ENCODE data around the gene SPDEF.

SPDEF gene

DNA sequence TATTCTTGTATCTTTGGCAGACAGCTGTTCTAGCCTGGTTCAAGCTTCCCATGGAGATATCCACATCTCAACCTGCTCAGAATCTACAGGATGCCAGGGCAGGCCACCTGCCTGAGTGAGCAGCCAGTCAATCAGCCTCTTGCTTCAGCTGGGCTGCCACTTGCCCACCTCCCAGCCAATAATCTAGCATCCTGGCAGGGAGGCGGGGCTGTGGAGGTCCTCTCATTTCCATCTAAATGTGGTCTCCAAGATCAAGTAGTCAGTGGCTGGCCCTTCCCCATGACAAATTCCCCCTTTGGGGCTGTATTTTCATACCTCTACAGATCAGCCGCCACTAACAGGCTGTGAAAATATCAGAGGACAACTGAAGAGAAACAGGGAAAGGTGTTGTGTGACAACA, 33.0 kb upstream of the SPDEF start:
- no peak overlapping the region for H3K4me3 ChIP-seq (ENCODE audit: low read length)
- TF ChIP-seq ZNF274 (IDR thresholded peaks at IDR 0.05; ENCODE audit: low read depth, low read length) = no peak

DNA sequence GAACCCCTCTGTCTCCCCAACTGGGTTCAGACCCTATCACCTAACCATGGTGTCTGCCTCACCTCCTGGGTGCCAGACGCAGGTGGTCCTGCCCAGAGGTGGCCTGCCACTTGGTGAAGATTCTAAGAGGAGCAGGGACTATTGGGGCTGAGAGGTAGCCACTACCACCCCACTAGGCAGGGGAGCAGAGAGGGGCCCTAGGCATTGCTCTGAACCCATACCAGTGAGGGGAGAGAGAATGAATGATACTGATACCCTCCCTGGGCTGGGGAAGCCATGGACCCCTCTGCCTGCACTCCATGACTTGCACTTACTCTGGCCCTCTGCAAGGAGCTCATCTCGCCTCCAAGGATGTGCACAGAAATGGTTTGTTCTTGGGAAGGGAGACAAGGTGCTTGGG, 31.7 kb upstream of the SPDEF start:
- no peak for TF ChIP-seq ZNF274 (IDR thresholded peaks at IDR 0.05; ENCODE audit: low read depth, low read length)

DNA sequence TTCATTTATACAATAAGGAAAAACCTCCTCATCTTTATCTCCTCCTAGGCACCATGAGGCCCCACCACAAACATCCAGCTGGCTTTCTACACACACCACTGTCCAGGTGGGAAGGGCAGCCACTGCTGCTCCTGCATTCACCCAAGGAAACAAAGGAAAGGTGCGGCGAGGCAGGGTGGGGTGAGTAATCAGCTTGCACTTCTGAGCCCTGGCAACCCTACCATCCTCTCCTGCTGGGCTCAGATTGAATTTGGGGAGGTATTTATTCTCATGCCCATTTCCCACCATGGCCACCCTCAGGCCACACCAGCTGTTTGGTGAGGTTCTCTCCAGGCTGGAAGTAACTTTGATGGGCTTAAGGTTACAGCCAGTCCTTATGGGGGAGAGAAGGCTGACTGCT, 31.2 kb upstream of the SPDEF start:
- H3K4me3 ChIP-seq (ENCODE audit: low read length) = no peak overlapping the region
- TF ChIP-seq ZNF274 (IDR thresholded peaks at IDR 0.05; ENCODE audit: low read depth, low read length) = no peak

More for the DNA sequence above, 31.7 kb upstream of the SPDEF start:
- no peak overlapping the region for H3K4me3 ChIP-seq (ENCODE audit: low read length)

DNA sequence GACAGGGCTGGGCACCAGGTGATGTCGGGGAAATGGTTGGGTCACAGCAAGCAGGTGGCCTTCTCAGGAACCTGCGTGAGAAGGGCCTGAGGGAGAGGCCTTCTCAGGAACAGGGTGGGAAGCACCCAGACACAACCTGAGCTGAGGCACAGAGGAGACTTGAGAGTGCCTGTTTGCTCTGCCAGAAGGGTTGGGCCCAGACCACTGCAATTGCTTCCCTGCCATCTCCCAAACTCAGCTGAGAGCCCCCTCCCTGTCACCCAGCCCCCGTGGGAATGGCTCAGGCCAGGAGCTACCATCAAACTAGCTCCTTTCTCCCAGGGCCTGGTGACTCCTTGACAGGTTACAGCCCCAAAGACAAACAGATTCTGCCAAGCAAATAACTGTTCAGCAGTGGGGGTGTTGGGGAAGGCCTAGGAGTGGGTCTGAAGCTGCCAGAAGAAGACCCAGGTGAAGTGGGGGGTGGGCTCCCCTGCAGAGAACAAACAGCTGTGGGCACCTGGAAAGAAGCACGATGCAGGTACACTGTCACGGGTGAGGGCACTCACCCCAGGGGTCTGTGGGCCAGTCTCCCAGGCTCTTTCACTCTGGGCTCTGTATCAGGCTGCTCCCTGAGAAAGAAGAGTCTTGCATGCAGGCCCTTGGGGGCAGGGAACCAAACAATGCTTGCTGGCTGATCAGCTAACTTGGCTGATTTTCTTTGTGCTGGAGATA, 30.4 kb upstream of the SPDEF start:
- TF ChIP-seq ZNF274 (IDR thresholded peaks at IDR 0.05; ENCODE audit: low read depth, low read length) = no peak
- no peak overlapping the region for H3K4me3 ChIP-seq (ENCODE audit: low read length)

DNA sequence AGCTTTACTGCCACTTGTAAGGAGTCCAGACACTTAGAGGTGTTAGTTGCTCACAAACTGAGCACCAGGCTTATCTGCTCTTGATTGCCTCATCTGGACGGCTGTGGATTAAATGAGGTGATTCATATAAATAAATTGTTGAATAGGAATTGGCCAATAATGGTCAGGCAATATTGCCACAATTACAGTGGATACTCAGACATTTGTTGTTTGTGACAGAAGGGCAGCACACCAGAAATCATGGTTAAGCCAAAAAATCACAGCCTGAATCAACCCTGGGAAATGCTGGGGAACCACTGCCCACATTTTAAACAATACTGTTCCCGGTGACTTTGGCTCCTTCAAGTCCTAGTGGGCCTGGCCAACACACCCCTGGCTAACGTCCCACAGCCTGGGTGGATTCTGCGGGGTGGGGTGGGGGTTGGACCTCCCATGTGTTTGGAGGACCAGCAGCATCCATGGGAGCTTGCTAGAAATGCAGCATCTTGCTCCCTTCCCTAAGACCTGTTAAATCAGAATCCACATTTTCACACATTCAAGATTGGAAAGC, 29.5 kb upstream of the SPDEF start:
- no peak for TF ChIP-seq ZNF274 (IDR thresholded peaks at IDR 0.05; ENCODE audit: low read depth, low read length)

DNA sequence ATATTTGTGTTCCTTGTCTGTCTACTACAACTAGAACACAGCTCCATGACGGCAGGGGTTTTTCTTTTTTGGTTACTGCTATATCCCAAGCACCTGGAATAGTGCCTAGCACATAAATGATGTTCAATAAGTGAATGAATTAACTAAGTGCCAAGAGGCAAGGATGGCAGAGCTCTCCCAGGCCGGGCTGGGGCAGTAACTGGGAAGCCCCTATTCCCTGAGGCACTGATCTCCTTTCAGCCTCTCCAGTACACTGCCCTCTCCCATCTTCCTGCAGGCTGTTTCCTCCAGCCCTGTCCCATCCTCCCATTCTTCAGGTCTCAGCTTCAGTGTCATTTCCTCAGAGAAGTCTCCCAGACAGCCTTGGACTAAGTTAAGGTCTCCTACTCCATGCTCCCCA, 29.0 kb upstream of the SPDEF start:
- TF ChIP-seq ZNF274 (IDR thresholded peaks at IDR 0.05; ENCODE audit: low read depth, low read length) = no peak
- H3K4me3 ChIP-seq (ENCODE audit: low read length) = no peak overlapping the region

More for the DNA sequence above, 29.5 kb upstream of the SPDEF start:
- H3K4me3 ChIP-seq (ENCODE audit: low read length) = no peak overlapping the region

DNA sequence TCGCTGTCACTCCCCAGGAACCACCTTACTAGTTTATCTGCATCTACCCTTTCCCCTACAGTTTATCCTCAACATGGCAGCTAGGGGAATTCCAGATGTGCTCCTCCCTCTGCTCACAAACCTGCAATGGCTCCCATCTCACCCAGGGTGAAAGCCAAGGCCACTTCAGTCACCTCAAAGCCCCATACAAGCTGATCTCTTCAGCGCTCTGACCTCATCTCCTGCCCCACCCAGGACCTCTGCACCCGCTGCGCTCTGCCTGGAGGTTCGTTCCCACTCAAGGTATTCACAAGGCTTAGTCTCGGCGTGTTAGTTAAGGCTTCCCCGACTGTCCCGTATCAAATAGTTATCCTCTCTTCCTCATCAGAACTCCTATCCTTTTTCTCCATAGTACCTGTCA, 28.6 kb upstream of the SPDEF start:
- no peak overlapping the region for H3K4me3 ChIP-seq (ENCODE audit: low read length)
- no peak for TF ChIP-seq ZNF274 (IDR thresholded peaks at IDR 0.05; ENCODE audit: low read depth, low read length)

DNA sequence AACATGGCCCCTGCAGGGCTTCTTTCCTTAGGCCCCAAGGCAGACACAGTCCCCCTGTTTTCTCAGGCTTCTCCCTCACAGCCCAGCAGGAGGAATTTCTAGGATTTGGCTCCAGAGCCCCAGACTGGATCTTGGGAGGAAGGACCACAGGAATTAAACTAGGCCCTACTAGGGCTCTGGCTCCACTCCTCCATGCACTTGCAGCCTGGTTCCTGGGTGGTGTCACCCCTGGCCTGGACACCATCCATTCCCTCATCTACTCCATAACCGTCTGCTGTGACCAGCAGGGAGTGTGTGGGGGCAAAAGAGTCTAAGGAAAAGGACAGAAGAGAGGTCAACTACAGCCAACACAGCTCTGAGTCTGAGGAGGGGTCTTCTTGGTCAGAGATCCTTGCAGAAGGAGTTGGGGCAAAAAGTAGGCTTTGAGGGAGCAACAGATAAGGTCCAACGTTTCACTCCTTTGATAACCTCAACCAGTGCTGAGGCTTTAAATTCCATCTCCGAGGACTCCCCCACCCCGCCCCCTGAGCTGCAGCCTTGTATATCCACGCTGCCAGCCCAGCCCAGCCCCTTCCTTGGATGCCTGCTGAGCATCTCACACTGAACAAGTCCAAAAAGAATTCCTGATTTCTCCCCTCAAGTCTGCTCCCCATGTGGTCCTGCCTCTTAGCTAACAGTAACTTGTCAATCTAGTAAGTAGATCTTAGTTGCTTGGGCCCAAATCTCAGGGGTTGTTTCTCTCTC, 27.9 kb upstream of the SPDEF start:
- no peak for TF ChIP-seq ZNF274 (IDR thresholded peaks at IDR 0.05; ENCODE audit: low read depth, low read length)
- no peak overlapping the region for H3K4me3 ChIP-seq (ENCODE audit: low read length)

DNA sequence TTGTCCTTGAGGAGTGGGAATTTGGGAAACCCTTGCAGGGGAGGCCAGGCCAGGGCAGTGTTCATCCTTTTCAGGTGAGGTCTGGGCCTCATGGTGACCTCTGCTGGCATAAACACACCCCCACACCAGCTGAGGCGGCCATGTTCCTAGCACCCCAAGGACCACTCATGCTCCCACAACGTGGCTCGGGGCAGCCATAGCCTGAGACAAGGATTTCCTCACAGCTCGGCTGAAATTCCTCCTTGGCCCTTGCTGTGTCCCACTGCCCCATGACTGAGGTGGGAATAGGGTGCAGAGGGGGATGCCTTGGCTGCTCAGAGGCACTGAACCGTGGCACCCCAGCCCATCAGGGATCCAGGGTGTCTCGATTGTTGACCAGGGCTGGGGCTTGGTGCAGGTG, 27.3 kb upstream of the SPDEF start:
- no peak for TF ChIP-seq ZNF274 (IDR thresholded peaks at IDR 0.05; ENCODE audit: low read depth, low read length)
- H3K4me3 ChIP-seq (ENCODE audit: low read length) = no peak overlapping the region

DNA sequence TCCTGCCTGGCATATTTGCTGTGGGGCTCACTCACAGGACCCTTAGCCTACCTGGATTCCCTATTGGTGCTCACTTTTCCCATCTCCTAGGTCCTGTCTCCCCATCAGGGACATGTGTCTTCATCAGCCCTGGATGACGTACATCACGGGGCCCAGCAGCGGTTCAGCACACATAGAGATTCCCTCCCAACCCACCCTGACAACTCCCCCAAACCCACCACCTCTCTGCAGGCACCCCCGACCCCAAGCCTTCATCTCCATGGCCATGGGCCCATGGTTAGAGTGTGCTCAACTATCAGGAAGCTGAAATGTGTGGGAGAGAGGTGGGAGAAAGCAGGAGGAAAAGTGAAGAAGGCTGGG, 25.4 kb upstream of the SPDEF start:
- H3K4me3 ChIP-seq (ENCODE audit: low read length) = no peak overlapping the region
- TF ChIP-seq ZNF274 (IDR thresholded peaks at IDR 0.05; ENCODE audit: low read depth, low read length) = no peak

DNA sequence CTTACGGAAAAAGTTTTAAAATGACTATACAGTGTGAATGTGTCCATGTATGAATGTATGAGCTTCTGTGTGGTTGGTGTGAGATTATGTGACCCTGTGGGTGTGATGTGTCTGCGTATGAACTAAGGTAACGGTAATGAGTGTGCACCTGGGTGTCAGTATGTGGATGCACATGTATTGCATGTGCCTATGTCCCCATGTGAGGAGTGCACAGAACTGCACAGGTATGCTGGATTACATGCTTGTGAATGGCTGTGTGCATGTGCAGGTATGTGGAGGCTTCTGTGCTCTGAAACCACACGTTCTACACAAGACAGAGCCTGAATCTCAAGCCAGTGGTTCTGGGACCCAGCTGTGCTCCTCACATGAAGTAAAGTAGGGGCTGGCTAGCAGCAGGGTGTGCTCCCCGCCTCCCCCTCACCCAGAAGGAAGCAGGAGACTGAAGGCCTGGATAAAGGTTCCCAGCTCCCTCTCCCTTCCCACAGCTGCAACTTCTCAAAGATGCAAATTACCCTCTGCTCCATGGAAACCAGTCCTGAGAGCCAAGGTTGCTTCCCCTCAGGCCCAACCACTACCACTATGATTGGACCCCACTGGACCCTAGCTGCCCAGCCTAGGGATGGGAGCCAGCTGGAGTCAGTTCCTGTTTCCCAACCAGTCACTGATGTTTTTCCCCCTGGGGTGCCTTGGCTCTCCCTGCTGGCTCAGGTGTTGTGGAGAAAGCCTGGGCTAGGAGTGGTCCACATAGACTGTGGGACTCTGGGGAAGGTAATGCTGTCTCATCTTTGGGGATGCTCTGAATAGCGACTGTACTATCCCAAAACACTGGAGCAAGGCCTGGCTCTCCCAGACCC, 24.8 kb upstream of the SPDEF start:
- no peak for TF ChIP-seq ZNF274 (IDR thresholded peaks at IDR 0.05; ENCODE audit: low read depth, low read length)
- H3K4me3 ChIP-seq (ENCODE audit: low read length) = no peak overlapping the region

DNA sequence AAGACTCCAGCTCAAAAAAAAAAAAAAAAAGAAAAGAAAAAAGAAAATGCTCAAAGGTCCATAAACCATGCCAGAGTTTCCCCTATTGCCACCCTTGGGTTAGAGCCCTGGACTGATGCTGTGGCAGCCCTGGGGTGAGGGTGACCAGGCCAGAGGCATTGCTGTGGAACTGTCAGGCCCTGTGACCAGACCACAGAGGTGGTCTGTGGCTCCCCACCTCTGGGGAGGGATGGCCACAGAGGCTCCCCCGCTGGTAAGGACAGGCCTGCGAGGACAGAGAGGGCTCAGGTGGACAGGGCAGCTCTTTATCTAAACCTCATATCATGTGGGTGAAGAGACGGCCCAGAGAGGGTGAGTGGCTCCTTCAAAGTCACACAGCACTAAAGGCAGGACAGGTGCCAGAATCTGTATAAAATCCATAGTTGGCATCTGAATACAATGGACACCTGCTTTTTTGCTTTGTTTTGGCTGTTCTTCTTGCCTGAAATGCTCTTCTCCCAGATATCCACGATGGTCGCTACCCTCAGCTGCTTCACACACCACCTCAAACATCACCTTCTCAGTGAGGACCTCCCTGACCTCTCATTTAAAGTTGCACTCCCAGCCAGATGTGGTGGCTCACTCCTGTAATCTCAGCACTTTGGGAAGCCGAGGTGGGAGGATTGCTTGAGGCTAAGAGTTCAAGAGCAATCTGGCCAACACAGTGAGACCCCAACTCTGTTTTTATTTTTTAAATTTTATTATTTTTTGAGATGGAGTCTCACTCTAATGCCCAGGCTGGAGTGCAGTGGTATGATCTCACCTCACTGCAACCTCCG, 22.5 kb upstream of the SPDEF start:
- H3K4me3 ChIP-seq (ENCODE audit: low read length) = no peak overlapping the region
- no peak for TF ChIP-seq ZNF274 (IDR thresholded peaks at IDR 0.05; ENCODE audit: low read depth, low read length)

DNA sequence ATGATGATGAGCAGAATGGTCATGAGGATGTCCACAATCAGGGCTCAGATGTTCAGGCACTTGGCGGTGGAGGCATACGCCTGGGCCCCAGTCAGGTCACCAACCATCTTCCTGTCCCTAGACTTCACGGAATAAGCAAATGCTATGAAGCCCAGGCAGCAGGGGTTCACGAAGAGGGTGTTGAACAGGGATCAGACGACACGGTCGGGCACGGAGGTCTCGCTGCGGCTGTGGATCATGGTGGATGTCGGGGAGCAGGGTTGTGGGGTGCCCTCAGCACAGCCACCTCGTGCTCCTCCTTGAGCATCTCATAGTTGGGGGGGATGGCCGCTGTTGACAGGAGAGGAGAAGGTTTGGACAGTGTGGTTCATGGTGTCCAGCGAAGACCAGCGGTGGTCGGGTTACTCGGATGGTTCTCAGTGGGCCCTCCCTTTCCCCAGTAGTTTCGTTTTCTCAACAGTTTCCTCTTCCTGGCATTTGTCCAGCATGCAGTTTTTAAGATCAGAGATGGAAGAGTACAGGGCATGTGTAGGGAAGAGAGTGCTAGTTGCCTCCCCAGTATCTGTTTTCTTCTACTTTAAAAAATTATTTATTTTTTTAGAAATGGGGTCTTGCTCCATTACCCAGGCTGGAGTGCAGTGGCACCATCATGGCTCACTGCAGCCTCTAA, 20.3 kb upstream of the SPDEF start:
- TF ChIP-seq ZNF274 (IDR thresholded peaks at IDR 0.05; ENCODE audit: low read depth, low read length) = no peak
- H3K4me3 ChIP-seq (ENCODE audit: low read length) = no peak overlapping the region

All from GM08714 (cell line).